ENCODE results near the gene IRF7. TPM values are rescaled to one million over a fixed set of nuclear protein-coding genes. Genes with fewer than 3 reads are reported as not detected.
A peak's percentile ranks its signal among the peaks of the same experiment; 100 is the strongest.

The IRF7 gene
- total and polyA plus RNA-seq, 9 of the 15 experiments (the other 6 are each of a cell fraction or from before 2014, with no cell fraction given), result 0.27 to 7.6 (median 1.8) TPM

DNA sequence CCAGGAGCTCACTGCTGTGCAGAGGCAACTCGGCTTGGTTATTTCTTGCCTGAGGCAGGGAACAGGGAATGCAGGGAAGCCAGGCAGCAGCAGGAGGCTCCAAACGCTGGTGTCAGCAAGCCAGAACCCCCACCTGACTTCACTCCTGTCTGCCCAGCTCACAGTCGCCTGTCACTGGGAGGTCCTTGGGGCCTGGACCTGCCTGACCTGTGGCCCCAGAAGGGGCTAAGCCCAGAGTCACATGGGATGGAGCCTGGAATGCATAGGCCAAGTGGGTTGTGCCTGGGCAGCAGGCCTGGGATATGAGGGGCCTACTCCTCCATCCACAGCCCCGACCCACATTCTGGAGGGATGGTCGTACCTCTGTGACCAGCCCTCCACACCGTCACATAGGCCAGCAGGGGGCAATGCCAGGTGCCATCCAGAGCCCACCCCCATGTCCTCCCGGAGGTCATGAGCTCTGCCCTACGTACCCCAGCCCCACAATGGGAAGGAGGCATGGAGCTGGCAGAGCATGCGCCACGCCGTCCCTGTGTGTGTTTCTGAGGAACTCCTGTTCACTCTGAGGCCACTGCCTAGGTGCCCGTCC is 49.7 kb downstream of the IRF7 start (continued):
- TF ChIP-seq, protein P1, sequence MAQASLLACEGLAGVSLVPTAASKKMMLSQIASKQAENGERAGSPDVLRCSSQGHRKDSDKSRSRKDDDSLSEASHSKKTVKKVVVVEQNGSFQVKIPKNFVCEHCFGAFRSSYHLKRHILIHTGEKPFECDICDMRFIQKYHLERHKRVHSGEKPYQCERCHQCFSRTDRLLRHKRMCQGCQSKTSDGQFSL (CRISPR knock-in tag; IDR thresholded peaks at IDR 0.05), result no peak
- TF ChIP-seq, protein P1 (tag; IDR thresholded peaks at IDR 0.05), result no peak
- TF ChIP-seq CEBPB (tag; IDR thresholded peaks at IDR 0.05), result no peak
- TF ChIP-seq ZNF764 (CRISPR knock-in tag; IDR thresholded peaks at IDR 0.05; ENCODE audit: low read depth), result no peak
- TF ChIP-seq POLR2G (IDR thresholded peaks at IDR 0.05; ENCODE audit: low read depth, low read length), result peak; percentile 47
- TF ChIP-seq TBL1XR1 (IDR thresholded peaks at IDR 0.05; ENCODE audit: low read length in 2 of 2), result no peak
- no peak for TF ChIP-seq SRSF9 (IDR thresholded peaks at IDR 0.05; ENCODE audit: borderline replicate concordance, low read depth, low read length)
- TF ChIP-seq, protein P2, sequence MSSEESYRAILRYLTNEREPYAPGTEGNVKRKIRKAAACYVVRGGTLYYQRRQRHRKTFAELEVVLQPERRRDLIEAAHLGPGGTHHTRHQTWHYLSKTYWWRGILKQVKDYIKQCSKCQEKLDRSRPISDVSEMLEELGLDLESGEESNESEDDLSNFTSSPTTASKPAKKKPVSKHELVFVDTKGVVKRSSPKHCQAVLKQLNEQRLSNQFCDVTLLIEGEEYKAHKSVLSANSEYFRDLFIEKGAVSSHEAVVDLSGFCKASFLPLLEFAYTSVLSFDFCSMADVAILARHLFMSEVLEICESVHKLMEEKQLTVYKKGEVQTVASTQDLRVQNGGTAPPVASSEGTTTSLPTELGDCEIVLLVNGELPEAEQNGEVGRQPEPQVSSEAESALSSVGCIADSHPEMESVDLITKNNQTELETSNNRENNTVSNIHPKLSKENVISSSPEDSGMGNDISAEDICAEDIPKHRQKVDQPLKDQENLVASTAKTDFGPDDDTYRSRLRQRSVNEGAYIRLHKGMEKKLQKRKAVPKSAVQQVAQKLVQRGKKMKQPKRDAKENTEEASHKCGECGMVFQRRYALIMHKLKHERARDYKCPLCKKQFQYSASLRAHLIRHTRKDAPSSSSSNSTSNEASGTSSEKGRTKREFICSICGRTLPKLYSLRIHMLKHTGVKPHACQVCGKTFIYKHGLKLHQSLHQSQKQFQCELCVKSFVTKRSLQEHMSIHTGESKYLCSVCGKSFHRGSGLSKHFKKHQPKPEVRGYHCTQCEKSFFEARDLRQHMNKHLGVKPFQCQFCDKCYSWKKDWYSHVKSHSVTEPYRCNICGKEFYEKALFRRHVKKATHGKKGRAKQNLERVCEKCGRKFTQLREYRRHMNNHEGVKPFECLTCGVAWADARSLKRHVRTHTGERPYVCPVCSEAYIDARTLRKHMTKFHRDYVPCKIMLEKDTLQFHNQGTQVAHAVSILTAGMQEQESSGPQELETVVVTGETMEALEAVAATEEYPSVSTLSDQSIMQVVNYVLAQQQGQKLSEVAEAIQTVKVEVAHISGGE (CRISPR knock-in tag; IDR thresholded peaks at IDR 0.05), result no peak
- no peak for TF ChIP-seq BRD4 (IDR thresholded peaks at IDR 0.05)
- TF ChIP-seq ELF1 (tag; IDR thresholded peaks at IDR 0.05), result no peak
- TF ChIP-seq, protein P3, sequence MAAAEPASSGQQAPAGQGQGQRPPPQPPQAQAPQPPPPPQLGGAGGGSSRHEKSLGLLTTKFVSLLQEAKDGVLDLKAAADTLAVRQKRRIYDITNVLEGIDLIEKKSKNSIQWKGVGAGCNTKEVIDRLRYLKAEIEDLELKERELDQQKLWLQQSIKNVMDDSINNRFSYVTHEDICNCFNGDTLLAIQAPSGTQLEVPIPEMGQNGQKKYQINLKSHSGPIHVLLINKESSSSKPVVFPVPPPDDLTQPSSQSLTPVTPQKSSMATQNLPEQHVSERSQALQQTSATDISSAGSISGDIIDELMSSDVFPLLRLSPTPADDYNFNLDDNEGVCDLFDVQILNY (CRISPR knock-in tag; IDR thresholded peaks at IDR 0.05), result no peak
- no peak for TF ChIP-seq TAF7 (tag; IDR thresholded peaks at IDR 0.05)
- TF ChIP-seq, protein P4, sequence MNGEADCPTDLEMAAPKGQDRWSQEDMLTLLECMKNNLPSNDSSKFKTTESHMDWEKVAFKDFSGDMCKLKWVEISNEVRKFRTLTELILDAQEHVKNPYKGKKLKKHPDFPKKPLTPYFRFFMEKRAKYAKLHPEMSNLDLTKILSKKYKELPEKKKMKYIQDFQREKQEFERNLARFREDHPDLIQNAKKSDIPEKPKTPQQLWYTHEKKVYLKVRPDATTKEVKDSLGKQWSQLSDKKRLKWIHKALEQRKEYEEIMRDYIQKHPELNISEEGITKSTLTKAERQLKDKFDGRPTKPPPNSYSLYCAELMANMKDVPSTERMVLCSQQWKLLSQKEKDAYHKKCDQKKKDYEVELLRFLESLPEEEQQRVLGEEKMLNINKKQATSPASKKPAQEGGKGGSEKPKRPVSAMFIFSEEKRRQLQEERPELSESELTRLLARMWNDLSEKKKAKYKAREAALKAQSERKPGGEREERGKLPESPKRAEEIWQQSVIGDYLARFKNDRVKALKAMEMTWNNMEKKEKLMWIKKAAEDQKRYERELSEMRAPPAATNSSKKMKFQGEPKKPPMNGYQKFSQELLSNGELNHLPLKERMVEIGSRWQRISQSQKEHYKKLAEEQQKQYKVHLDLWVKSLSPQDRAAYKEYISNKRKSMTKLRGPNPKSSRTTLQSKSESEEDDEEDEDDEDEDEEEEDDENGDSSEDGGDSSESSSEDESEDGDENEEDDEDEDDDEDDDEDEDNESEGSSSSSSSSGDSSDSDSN (IDR thresholded peaks at IDR 0.05; ENCODE audit: borderline replicate concordance in 1 of 2, low read depth in 2 of 2, low read length in 2 of 2), result no peak
- no peak for TF ChIP-seq ZBTB8A (IDR thresholded peaks at IDR 0.05; ENCODE audit: partially characterized antibody)
- no peak for TF ChIP-seq PHTF2 (CRISPR knock-in tag; IDR thresholded peaks at IDR 0.05)
- peak; percentile 23; the same call in 1 of the 2 replicates for TF ChIP-seq RBFOX2 (IDR thresholded peaks at IDR 0.05; ENCODE audit: low read depth, low read length)
- TF ChIP-seq, protein P5, sequence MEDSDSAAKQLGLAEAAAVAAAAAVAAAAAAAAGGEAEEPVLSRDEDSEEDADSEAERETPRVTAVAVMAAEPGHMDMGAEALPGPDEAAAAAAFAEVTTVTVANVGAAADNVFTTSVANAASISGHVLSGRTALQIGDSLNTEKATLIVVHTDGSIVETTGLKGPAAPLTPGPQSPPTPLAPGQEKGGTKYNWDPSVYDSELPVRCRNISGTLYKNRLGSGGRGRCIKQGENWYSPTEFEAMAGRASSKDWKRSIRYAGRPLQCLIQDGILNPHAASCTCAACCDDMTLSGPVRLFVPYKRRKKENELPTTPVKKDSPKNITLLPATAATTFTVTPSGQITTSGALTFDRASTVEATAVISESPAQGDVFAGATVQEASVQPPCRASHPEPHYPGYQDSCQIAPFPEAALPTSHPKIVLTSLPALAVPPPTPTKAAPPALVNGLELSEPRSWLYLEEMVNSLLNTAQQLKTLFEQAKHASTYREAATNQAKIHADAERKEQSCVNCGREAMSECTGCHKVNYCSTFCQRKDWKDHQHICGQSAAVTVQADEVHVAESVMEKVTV (CRISPR knock-in tag; IDR thresholded peaks at IDR 0.05), result no peak
